Lung (tissue), 12 donors: ENCODE results near the gene EIF4E3. TPM values are rescaled to one million over a fixed set of nuclear protein-coding genes. Genes with fewer than 3 reads are reported as not detected.

Experiments
- ATAC-seq: fragments of 200-7000 bp; cut with Tn5 transposase; one replicate; pipeline ENCODE4 v1.9.1; 2020; ENCODE audit warnings: moderate number of reproducible peaks; ENCODE audit not compliant: insufficient read depth, low FRiP score
- DNase-seq, 3 donors: peaks; one replicate each; pipeline ENCODE4 v3.0.0-alpha.2; 2013 to 2017
- H3K27ac ChIP-seq, 2 donors: one replicate each; pipeline ENCODE4 v1.5.1; 2013; ENCODE audit warnings: mild to moderate bottlenecking in 2 of 2, moderate library complexity in 2 of 2, control low read depth in 1 of 2, inconsistent platforms in 1 of 2, low read depth in 1 of 2, low read length in 1 of 2
- H3K27me3 ChIP-seq, 3 donors: one replicate each; pipeline ENCODE4 v1.5.1; 2013; ENCODE audit warnings: low read length in 2 of 3; ENCODE audit not compliant: control insufficient read depth in 3 of 3, insufficient read depth in 3 of 3
- H3K36me3 ChIP-seq, 4 donors: one replicate each; pipeline ENCODE4 v1.5.1; 2013; ENCODE audit warnings: low read length in 4 of 4, mild to moderate bottlenecking in 1 of 4, moderate library complexity in 1 of 4; ENCODE audit not compliant: control insufficient read depth in 4 of 4, insufficient read depth in 4 of 4
- H3K4me1 ChIP-seq, 5 donors: one replicate each; pipeline ENCODE4 v1.5.1; 2013; ENCODE audit warnings: low read length in 5 of 5, mild to moderate bottlenecking in 2 of 5, moderate library complexity in 1 of 5; ENCODE audit not compliant: control insufficient read depth in 5 of 5, insufficient read depth in 5 of 5
- H3K4me3 ChIP-seq: one replicate; pipeline ENCODE4 v1.5.1; 2013; ENCODE audit warnings: mild to moderate bottlenecking, control low read depth, moderate library complexity
- H3K9ac ChIP-seq, 2 donors: one replicate each; pipeline ENCODE4 v1.5.1; 2013; ENCODE audit warnings: low read length in 2 of 2, control low read depth in 1 of 2; ENCODE audit not compliant: insufficient read depth in 1 of 2
- H3K9me3 ChIP-seq, 4 donors: one replicate each; pipeline ENCODE4 v1.5.1; 2013; ENCODE audit warnings: low read length in 3 of 4, mild to moderate bottlenecking in 1 of 4, moderate library complexity in 1 of 4; ENCODE audit not compliant: control insufficient read depth in 4 of 4, insufficient read depth in 3 of 4
- WGBS, 2 donors: extraction: QIAGEN DNeasy Blood & Tissue Kit; methylation state at CpG; one replicate each; pipeline ENCODE4 v1.1.7; 2013; 5-methylcytosine and 5-hydroxymethylcytosine counted together
- polyA plus RNA-seq, 2 donors: library from polyadenylated mRNA; stranded (reverse); fragments of 200-250 nt; gene quantifications; one replicate each; pipeline ENCODE4 v1.2.1, GENCODE V29; 2013
- total RNA-seq, 2 donors: library from RNA; depleted of rRNA in 1 of 2; stranded (reverse); fragments of >200 nt in 1 of 2; gene quantifications; one replicate each; pipeline ENCODE4 v1.2.1, GENCODE V29; 2014 to 2021
- TF ChIP-seq, protein P1 (sequence below): IDR thresholded peaks from 2 replicates; pipeline ENCODE4 v1.5.1; 2012; ENCODE audit warnings: mild to moderate bottlenecking; ENCODE audit errors: control extremely low read depth, extremely low read depth
- donor health status: control.
- donor health status: control.
- donor health status: Bipolar disorder and iron deficiency.
- donor health status: healthy.
- donor health status: DM: yes; HTN: yes; CAD: no.

Gene EIF4E3
- total and polyA plus RNA-seq, 4 donors: 9.7 to 21.8 (median 12.0) TPM

DNA sequence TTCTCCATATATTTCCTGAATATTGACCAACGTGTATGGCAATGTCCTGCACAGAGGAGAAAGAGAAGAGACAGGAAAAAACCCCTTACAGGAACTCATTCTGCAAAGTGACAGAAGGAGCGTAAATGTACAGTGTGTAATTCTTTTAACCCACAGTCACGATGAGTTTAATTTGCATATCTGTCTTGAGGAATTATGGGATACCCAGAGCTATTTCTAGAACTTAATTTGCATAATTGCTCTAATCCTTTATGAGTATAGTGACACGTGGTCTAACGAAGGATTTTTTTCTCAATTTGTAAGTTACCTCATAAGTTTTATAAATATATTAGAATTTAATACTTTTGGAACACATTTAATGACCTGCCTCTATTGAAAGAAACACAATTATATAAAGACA lies 38.2 kb upstream of the EIF4E3 start:
- DNase-seq: no peak

DNA sequence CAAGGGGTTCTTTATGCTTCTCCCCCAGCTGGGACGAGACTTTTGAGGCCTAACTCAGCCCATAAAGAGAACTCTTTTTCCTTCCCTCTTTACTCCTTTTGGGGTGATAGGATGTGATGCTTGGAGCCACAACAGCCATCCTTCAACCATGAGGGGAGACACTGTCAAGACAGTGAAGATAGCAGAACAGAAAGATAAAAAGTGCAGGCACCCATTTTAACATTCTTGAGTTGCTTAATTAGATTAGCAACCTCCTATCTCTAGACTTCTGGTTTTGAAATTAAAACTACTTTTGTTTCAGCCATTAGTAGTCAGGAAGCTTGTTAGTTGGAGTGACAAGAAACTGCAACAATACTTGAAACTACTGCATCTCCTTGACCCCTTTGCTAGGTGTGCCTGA lies 34.9 kb upstream of the EIF4E3 start:
- no peak for DNase-seq
- Histone ChIP-seq H3K27ac (no peak overlapping the region), H3K36me3 (no peaks in the 10 kb centered on the region), H3K27me3 (peaks cover 0 to 56% (median 38%) of the 10 kb centered on the region in 3 donors), H3K9ac (no peak overlapping the region), H3K9me3 (peaks cover 0 to 2% (median 0%) of the 10 kb centered on the region in 4 donors), H3K4me3 (no peak overlapping the region), H3K4me1 (peaks cover 0 to 6% (median 0%) of the 10 kb centered on the region in 5 donors)
- no peak for ATAC-seq
- WGBS, 2 donors: 65 to 82% methylated on average over 1 of the region's 1 CpG
- TF ChIP-seq, protein P1, sequence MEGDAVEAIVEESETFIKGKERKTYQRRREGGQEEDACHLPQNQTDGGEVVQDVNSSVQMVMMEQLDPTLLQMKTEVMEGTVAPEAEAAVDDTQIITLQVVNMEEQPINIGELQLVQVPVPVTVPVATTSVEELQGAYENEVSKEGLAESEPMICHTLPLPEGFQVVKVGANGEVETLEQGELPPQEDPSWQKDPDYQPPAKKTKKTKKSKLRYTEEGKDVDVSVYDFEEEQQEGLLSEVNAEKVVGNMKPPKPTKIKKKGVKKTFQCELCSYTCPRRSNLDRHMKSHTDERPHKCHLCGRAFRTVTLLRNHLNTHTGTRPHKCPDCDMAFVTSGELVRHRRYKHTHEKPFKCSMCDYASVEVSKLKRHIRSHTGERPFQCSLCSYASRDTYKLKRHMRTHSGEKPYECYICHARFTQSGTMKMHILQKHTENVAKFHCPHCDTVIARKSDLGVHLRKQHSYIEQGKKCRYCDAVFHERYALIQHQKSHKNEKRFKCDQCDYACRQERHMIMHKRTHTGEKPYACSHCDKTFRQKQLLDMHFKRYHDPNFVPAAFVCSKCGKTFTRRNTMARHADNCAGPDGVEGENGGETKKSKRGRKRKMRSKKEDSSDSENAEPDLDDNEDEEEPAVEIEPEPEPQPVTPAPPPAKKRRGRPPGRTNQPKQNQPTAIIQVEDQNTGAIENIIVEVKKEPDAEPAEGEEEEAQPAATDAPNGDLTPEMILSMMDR: no peak

More for the DNA sequence above, 38.2 kb upstream of the EIF4E3 start:
- Histone ChIP-seq H3K4me1 (peaks cover 0 to 6% (median 0%) of the 10 kb centered on the region in 5 donors), H3K9me3 (peaks cover 0 to 2% (median 0%) of the 10 kb centered on the region in 4 donors), H3K36me3 (no peaks in the 10 kb centered on the region), H3K4me3 (no peak overlapping the region), H3K27me3 (peaks cover 0 to 32% (median 9%) of the 10 kb centered on the region in 3 donors), H3K27ac (no peak overlapping the region), H3K9ac (no peak overlapping the region)
- ATAC-seq: no peak
- 50 to 54% methylated on average over 5 of the region's 5 CpGs for WGBS, 2 donors
- TF ChIP-seq, protein P1: no peak

DNA sequence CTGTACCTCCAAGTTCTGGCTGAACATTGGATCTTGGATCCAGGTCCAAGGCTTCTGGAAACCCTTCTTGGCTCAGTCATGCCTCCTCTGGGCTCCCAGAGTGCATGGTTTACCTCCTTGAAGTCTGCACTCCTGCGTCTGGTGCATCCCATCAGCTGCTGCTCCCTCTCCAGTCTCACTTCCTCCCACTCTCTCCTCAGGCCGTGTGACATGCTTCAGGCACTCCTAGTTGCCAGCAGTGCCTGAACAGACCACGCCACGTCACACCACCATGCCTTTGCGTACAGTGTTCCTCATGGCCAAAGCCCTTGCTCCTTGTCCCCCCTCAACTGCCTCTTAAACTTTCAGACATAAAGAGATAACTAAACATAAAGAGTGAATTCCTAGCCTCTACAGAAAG lies 34.2 kb upstream of the EIF4E3 start:
- no peak for DNase-seq
- ATAC-seq: no peak
- TF ChIP-seq, protein P1: no peak
- peaks cover 0 to 61% (median 43%) of the 10 kb centered on the region in 3 donors for H3K27me3 ChIP-seq
- peaks cover 0 to 6% (median under 1%) of the 10 kb centered on the region in 5 donors for H3K4me1 ChIP-seq
- no peak overlapping the region for H3K9ac ChIP-seq
- H3K9me3 ChIP-seq: peaks cover 0 to 2% (median 0%) of the 10 kb centered on the region in 4 donors
- 51 to 64% methylated on average over 5 of the region's 5 CpGs for WGBS, 2 donors
- H3K36me3 ChIP-seq: no peaks in the 10 kb centered on the region
- no peak overlapping the region for H3K27ac ChIP-seq
- no peak overlapping the region for H3K4me3 ChIP-seq

DNA sequence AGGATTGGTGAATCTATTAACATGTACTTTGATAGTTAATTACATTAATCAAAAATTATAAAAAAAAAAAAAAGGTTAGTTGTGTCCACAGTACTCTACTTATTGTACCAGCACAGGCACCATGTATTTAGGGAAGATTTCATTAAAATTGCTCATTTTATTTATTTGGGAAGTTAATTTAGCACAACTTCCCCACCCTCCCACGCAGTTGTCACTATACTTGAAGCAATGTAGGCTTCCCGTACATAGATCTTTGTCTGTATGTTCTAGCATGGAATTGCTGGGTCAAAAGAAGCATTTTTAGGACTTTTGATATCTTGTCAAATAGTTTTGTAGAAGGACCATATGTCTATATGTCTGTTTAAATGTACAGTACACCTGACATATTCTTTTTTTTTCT lies 32.9 kb upstream of the EIF4E3 start:
- TF ChIP-seq, protein P1: no peak
- Histone ChIP-seq H3K9ac (no peak overlapping the region), H3K4me3 (no peak overlapping the region), H3K27me3 (peaks cover 0 to 59% (median 44%) of the 10 kb centered on the region in 3 donors), H3K9me3 (no peaks in the 10 kb centered on the region), H3K36me3 (no peaks in the 10 kb centered on the region), H3K27ac (no peak overlapping the region), H3K4me1 (peaks cover 0 to 10% (median 3%) of the 10 kb centered on the region in 5 donors)
- DNase-seq (no peak), ATAC-seq (no peak)
- 83 to 91% methylated on average over 2 of the region's 2 CpGs for WGBS, 2 donors
